HG02678 (cell line): Measurements from ENCODE around the gene MAP2K7.
"Not testable (repeated sequence)": the region's sequence is repeated elsewhere in the genome, so short reads cannot be mapped to it uniquely, and the experiment has no call there.

Experiments used
- ATAC-seq: cut with Tn5 transposase; IDR thresholded peaks from one replicate; pipeline ENCODE4 v1.9.1; 2021; ENCODE audit warnings: mild to moderate bottlenecking, moderate library complexity; ENCODE audit not compliant: unreplicated experiment

Gene MAP2K7

DNA sequence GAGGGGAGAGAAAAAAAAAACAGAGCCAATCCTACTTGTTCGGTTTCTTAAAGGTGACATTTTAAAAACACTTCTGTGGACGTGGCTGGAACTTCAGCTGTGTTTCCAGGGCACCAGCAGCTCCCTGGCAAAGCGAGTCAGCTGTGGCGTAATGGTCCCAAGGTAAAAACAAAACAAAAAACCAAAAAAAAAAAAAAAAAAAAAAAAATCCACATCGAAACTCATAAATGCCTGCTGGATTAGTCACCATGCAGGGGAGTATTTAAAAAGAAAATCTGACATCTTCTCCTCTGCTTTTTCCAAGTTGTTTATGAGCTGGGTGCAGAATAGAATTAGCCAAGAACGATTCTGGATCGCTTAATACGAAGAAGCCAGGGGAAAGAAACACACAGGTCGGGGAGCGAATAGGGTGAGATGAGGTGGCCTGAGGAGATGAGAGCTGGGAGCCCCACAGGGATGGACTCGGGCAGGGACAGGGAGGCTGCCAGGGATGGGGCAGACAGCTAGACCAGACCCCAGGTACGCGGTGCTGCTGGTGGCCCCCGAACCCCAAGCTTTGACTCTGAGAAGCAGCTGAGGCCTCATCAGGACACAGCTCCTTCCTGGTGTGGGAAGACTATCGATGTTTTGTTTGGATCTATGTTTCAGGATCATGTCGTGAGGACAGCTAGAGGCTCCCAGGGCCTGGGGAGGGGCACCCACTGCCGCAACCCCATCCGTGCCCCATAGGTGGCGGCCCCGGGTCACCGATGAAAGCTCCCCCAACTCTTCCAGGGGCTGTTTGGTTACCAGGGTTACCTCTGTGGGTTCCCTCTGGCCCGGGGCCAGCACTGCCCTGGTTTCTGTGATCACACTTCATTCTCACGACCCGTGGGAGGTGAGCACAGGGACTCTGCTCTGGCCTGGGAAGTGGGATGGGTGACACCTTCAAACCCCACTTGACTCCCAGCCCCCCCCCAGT is 25.3 kb downstream of the MAP2K7 start:
- ATAC-seq = no peak

GRCh38 chr19:7930030-7930429 is 26.4 kb downstream of the MAP2K7 start:
- not testable (repeated sequence) for ATAC-seq

GRCh38 chr19:7930765-7931164 is 27.1 kb downstream of the MAP2K7 start:
- ATAC-seq = no peak

DNA sequence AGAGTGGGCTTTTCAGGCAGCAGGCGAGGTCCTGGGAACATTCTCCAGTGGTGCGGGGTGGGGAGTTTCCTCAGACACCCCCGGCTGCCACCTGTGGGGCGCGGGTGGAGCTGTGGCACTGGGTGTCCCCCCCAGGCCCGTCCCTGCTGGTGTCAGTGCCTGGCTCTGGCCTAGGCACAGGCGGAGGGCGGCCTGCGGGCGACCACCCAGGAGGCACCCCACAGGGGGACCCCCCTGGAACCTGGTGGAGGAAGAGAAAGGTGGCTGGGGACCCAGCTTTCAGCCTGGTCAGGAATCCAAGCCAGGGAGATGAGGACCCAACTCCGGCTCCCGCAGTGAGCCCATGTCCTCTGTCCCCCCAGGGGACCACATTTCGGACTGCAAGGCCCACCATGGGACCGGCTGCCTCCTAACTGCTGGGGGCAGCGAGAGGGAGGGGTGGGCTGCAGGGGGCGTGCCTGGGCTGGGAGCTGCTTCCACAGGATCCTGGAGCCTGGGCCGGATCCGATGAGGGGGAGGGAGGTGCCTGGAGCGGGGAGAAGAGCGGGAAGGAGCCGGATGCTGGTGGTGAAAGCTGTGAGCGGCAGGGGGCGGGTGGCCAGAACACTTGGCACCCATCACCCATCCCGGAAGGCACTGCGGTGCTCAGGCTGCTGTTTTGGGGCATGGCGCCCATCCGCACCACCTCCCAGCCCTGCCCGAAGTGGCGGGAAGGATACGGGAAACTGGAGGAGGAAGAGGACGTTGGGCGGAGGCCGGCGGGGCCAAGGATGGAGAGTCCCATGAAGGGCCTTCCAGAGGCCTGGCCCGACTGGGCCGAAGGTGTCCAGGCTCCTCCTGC is 27.8 kb downstream of the MAP2K7 start:
- no peak for ATAC-seq

DNA sequence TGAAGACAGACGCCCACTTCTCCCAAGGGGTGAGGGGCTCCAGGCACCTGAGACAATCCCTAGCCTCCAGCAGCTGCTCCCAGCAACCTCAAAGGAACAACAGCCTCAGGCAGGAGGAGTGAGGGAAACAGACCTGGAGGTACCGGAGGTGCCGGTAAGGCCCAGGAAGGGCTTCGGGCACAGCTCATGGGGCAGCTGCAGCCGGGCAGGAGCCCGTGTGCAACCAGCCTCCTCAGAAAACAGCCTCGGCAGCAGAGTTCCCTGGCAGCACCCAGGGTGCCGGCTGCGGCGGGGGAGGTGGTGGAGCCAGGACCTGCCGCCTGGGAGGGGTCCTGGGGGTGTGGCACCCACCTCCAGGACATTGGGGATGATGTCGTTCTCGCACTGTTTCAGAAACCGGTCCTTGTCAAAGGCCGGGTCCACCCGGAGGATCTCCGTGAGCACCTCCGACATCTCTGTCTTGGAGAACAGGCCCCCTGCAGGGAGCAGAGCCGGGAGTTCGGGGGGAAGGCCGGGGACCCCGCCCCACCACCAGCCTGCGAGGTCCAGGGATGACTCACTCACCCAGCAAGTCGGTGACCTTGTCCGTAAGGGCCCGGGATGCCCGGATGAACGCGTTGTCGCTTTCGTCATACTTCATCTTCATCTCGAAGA is 28.7 kb downstream of the MAP2K7 start:
- no peak for ATAC-seq

- no peak for ATAC-seq
Measured at GRCh38 chr19:7932930-7933300, 29.2 kb downstream of the MAP2K7 start.

GRCh38 chr19:7933411-7933810 is 29.7 kb downstream of the MAP2K7 start:
- no peak for ATAC-seq

DNA sequence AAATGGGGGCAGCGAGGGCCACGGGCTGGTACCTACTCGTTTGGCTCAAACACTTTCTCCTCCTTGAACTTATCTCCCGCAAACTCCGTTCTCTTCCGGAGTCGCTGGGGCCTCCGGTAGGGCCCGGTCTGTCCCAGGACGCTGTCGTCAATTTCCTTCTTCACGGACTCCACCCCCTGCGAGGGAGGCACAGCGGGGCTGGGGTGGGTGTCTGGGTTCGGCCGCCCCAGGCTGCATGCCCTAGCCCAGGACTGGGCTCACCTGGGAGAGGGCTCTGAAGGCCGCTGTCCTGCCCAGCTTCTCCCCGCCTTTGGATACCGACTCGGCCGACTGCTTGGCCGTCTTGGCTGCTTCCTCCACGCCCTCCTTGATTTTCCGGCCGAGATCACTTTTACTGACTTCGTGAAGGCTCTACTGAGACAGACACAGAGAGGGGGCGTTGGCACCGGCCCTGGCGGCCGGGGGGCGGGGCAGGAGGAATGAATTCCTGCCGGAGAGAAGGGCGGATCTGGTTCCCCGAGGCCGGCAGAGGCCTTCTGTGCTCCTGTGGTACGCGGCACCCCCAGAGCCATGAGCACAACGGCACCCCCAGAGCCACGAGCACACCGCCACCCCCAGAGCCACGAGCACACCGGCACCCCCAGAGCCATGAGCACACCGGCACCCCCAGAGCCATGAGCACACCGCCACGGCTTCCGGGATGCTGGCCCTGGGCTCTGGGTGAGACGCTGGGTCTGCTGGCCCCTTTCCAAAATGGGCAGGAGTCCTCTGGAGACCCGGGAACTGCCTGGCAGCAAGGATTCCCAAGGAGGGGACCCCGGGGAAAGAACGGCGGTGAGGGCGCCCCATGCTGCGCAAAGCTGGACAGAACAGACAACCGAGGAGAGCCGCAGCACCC is 30.4 kb downstream of the MAP2K7 start:
- ATAC-seq = no peak

DNA sequence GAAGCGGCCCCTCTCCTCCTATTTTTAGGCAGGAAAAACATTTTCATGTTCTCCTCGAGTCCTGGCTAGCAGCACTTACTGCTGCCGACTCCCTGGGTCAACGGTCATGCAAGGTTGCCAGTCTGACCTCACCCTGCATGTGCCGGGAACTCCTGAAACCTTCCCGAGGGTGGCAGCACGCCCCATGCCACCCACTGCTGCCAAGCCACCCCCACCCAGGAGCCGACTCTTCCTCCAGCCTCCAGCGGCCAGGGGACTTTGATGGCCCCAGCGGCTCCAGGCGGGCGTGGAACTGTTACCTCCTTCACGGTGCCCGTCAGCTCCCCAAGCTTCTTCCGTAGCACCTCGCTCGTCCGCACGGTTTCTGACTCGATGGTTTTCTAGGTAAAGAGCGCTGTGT is 31.1 kb downstream of the MAP2K7 start:
- ATAC-seq = no peak

GRCh38 chr19:7940841-7941240 is 37.2 kb downstream of the MAP2K7 start:
- ATAC-seq = no peak

DNA sequence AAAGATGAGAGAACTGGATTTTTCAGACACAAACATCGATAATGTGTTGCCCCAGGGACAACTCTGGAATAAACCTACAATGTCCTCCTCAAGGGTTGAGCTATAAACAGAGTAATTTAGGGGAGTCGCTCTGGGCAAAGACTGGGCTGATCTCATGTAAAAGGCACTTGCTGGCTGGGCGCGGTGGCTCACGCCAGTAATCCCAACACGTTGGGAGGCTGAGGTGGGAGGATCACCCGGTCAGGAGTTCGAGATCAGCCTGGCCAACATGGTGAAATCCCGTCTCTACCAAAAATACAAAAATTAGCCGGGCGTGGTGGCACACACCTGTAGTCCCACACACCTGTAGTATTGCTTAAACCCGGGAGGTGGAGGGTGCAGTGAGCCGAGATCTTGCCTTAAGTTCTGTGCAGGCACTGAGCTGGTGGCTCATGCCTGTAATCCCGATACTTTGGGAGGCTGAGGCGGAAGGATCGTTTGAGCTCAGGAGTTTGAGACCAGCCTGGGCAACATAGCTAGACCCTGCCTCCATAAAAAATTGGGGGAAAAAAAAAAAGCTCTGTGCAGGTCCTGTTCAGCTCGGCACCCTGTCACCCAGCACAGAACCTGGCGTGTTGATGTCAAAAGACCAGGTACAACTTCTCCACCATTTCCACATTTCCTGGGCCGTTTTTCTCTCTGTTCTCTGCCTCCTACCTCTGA is 38.4 kb downstream of the MAP2K7 start:
- ATAC-seq = no peak

- ATAC-seq = peak; percentile 18
Measured at GRCh38 chr19:7942981-7943443, 39.3 kb downstream of the MAP2K7 start.

GRCh38 chr19:7943444-7944176 is 39.9 kb downstream of the MAP2K7 start, which contains the start of gene TIMM44:
TIMM44 (minus strand) TSS chr19:7943666; CDS start chr19:7943651, 15 bp downstream.
- peak; percentile 97 for ATAC-seq

- ATAC-seq = peak; percentile 25
Measured at GRCh38 chr19:7944177-7944761, 40.6 kb downstream of the MAP2K7 start.

DNA sequence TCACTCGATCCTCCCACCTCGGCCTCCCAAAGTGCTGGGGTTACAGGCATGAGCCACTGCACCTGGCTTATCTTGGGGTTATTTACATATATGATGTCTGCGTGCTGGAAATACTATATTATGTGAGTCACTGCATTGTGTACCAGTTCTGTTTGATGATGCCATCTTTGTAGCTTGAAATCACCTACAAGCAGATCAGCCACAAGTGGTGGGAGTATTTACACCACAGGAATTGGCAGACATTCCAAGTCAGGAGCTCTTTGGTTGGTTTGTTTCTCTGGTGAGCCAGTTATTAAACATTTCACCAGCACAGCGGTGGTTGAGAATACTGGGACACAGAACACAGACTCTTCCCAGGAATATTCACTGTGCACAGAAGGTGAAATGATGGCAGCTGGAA is 44.3 kb downstream of the MAP2K7 start:
- no peak for ATAC-seq

DNA sequence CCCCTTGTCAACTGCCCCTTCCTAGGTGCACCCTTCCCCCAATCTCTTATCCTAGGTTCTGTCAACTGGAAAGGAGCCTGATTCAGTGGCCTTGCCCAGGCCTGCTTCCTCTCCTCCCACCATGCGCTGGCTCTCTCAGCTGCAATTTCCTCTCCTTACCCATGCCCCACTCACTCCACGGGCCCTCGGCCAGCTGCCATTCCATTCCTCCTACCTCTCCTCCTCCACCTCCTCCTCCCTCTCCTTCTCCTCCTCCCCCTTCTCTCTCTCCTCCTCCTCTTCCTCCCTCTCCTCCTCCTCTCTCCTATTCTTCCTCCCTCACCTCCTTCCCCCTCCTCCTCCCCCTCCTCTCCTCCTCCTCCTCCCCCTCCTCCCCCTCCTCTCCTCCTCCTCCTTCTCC is 49.4 kb downstream of the MAP2K7 start:
- no peak for ATAC-seq

DNA sequence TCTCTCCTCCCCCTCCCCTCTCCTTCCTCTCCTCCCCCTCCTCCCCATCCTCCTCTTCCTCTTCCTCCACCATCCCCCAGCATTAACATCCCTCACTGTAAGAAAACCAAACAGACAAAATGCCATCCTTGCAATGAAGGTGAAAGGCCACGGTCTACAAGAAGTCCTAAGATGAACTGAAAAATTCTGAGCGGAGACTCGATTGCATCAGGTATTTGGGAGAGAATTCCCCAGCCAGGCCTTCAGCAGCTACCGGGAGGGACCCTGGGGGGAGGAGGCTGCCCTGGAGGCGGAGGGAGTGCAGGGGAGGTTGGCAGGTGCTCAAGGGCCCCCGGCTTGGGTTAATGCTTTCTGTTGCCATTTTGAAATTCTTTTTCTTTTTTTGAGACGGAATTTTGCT is 49.9 kb downstream of the MAP2K7 start:
- ATAC-seq = no peak

DNA sequence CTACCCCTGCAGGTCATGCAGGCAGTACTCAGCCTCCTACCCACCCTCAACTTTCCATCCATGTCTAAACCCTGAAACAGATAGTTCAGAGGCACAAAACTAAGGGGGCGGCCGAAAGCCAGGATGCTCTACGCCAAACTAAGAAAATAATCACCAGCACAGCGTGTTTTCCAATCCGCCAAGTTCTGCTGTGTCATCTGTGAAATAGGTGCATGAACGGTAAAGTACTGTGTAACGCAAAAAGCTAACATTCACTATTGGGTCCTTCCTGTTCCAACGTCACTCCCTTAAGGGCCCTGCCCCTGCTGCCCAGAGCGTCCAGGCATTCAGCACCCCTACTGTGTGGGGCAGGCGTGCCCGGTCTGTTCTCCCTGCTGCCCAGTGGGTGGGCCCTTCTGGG is 52.0 kb downstream of the MAP2K7 start:
- ATAC-seq = no peak
